IMR-90 (cell line): ENCODE measurements around the gene B3GAT2. TPM values are rescaled to one million over a fixed set of nuclear protein-coding genes. Genes with fewer than 3 reads are reported as not detected.
A peak's percentile ranks its signal among the peaks of the same experiment; 100 is the strongest.

Experiments
- ATAC-seq: fragments of 200-7000 bp; cut with Tn5 transposase; 2 replicates; pipeline ENCODE4 v1.9.1; 2020; ENCODE audit warnings: low read depth, mild to moderate bottlenecking, moderate library complexity
- Bru-seq: library from RNA; stranded (reverse); fragments of 400-500 nt; gene quantifications from one replicate; lab custom pipeline; 2021; lab: Mats Ljungman, UMichigan
- BruChase-seq, 2 experiments: library from RNA; stranded (reverse); fragments of 400-500 nt; gene quantifications; one replicate each; lab custom pipeline; 2021; lab: Mats Ljungman, UMichigan
- BruUV-seq: library from RNA; stranded (reverse); fragments of 400-500 nt; replicated peaks from 2 replicates; lab custom pipeline; 2021; lab: Mats Ljungman, UMichigan
- CTCF ChIA-PET: fragments of 300-600 bp; formaldehyde crosslinking; extraction: SDS; loops from one replicate; lab custom pipeline; 2021; ENCODE audit warnings: antibody characterized with exemption; lab: Yijun Ruan, JAX
- POLR2A ChIA-PET: fragments of 300-600 bp; sonication (Branson Sonifier 250); formaldehyde crosslinking; loops from one replicate; lab custom pipeline; 2022; ENCODE audit warnings: antibody characterized with exemption; ENCODE audit not compliant: unreplicated experiment; lab: Charles Lee
- DNase-seq: peaks from one replicate; pipeline ENCODE4 v3.0.0; 2013
- H2AFZ ChIP-seq: replicated peaks from 2 replicates; pipeline ENCODE3; 2013; ENCODE audit warnings: low read length, mild to moderate bottlenecking; ENCODE audit not compliant: poor library complexity
- H2AK5ac ChIP-seq: 2 replicates; pipeline ENCODE4 v1.6.1; 2013; ENCODE audit warnings: low read depth, low read length, inconsistent platforms
- H2AK9ac ChIP-seq: replicated peaks from 2 replicates; pipeline ENCODE3; 2013; ENCODE audit warnings: mild to moderate bottlenecking, low read depth, low read length, moderate library complexity; ENCODE audit not compliant: poor library complexity
- H2BK120ac ChIP-seq: 2 replicates; pipeline ENCODE4 v1.6.1; 2013; ENCODE audit warnings: low read depth, low read length, inconsistent platforms
- H2BK15ac ChIP-seq: 3 replicates; pipeline ENCODE4 v1.6.1; 2013; ENCODE audit warnings: low read depth, low read length, inconsistent platforms
- H2BK20ac ChIP-seq: 2 replicates; pipeline ENCODE4 v1.6.1; 2013; ENCODE audit warnings: low read depth, mild to moderate bottlenecking, inconsistent platforms, low read length, moderate library complexity
- H2BK5ac ChIP-seq: 2 replicates; pipeline ENCODE4 v1.6.1; 2013; ENCODE audit warnings: mild to moderate bottlenecking, low read depth, low read length, inconsistent platforms; ENCODE audit not compliant: poor library complexity, severe bottlenecking
- H3K14ac ChIP-seq: replicated peaks from 2 replicates; pipeline ENCODE4 v1.6.1; 2013; ENCODE audit warnings: low read depth, low read length, inconsistent platforms
- H3K18ac ChIP-seq: 2 replicates; pipeline ENCODE4 v1.6.1; 2013; ENCODE audit warnings: low read depth, low read length, control low read depth
- H3K23ac ChIP-seq: 2 replicates; pipeline ENCODE4 v1.6.1; 2013; ENCODE audit warnings: low read depth, low read length, inconsistent platforms
- H3K27ac ChIP-seq: 2 replicates; pipeline ENCODE4 v1.5.1; 2013; ENCODE audit warnings: mild to moderate bottlenecking, control low read depth, low read length; ENCODE audit not compliant: insufficient read depth
- H3K27me3 ChIP-seq: 2 replicates; pipeline ENCODE4 v1.6.1; 2013; ENCODE audit warnings: low read length; ENCODE audit not compliant: control insufficient read depth, insufficient read depth
- H3K36me3 ChIP-seq: 2 replicates; pipeline ENCODE4 v1.6.1; 2013; ENCODE audit warnings: low read length, mixed read lengths; ENCODE audit not compliant: control insufficient read depth, insufficient read depth
- H3K4ac ChIP-seq: 2 replicates; pipeline ENCODE4 v1.6.1; 2013; ENCODE audit warnings: low read depth, low read length, inconsistent platforms
- H3K4me1 ChIP-seq: 2 replicates; pipeline ENCODE4 v1.6.1; 2013; ENCODE audit warnings: low read length, mixed read lengths; ENCODE audit not compliant: control insufficient read depth, insufficient read depth
- H3K4me2 ChIP-seq: 2 replicates; pipeline ENCODE4 v1.6.1; 2013; ENCODE audit warnings: low read depth, mild to moderate bottlenecking, control low read depth, low read length, moderate library complexity
- H3K4me3 ChIP-seq: 2 replicates; pipeline ENCODE4 v1.5.1; 2013; ENCODE audit warnings: low read depth, mild to moderate bottlenecking, control low read depth, low read length, moderate library complexity; ENCODE audit not compliant: insufficient read depth
- H3K56ac ChIP-seq: 2 replicates; pipeline ENCODE4 v1.6.1; 2013; ENCODE audit warnings: low read length, inconsistent platforms; ENCODE audit not compliant: insufficient read depth; ENCODE audit errors: extremely low read depth
- H3K79me1 ChIP-seq, 2 experiments: 2 replicates each; pipeline ENCODE4 v1.6.1; 2013; ENCODE audit warnings: low read length in 2 of 2, inconsistent platforms in 1 of 2, low read depth in 1 of 2
- H3K9ac ChIP-seq: 2 replicates; pipeline ENCODE4 v1.6.1; 2013; ENCODE audit warnings: low read depth, low read length, control low read depth
- H3K9me1 ChIP-seq: 2 replicates; pipeline ENCODE4 v1.6.1; 2013; ENCODE audit warnings: low read length, inconsistent platforms; ENCODE audit not compliant: insufficient read depth
- H3K9me3 ChIP-seq: 2 replicates; pipeline ENCODE4 v1.6.1; 2013; ENCODE audit warnings: low read length; ENCODE audit not compliant: control insufficient read depth, insufficient read depth
- H4K20me1 ChIP-seq: 2 replicates; pipeline ENCODE4 v1.6.1; 2013; ENCODE audit warnings: low read length, inconsistent platforms; ENCODE audit not compliant: insufficient read depth
- H4K5ac ChIP-seq: 2 replicates; pipeline ENCODE4 v1.6.1; 2013; ENCODE audit warnings: mild to moderate bottlenecking, low read depth, low read length, control low read depth
- H4K8ac ChIP-seq, 2 experiments: 2 replicates each; pipeline ENCODE4 v1.6.1; 2013; ENCODE audit warnings: low read depth in 2 of 2, low read length in 2 of 2, control low read depth in 1 of 2, inconsistent platforms in 1 of 2
- H4K91ac ChIP-seq: 2 replicates; pipeline ENCODE4 v1.6.1; 2013; ENCODE audit warnings: low read depth, low read length, inconsistent platforms; ENCODE audit not compliant: insufficient read depth
- CEBPB ChIP-seq: IDR thresholded peaks from 2 replicates; pipeline ENCODE4 v1.6.1; 2012; ENCODE audit warnings: low read depth, low read length, improper control_type of control experiment
- CHD1 ChIP-seq: IDR thresholded peaks from 2 replicates; pipeline ENCODE4 v1.6.1; 2012; ENCODE audit warnings: low read depth, low read length, improper control_type of control experiment
- CTCF ChIP-seq: conservative IDR thresholded peaks from 2 replicates; pipeline ENCODE4 v1.5.1; 2012; ENCODE audit warnings: mild to moderate bottlenecking, low read depth, low read length, improper control_type of control experiment
- FOS ChIP-seq: fragments of 150-350 bp; IDR thresholded peaks from 2 replicates; pipeline ENCODE4 v1.6.1; 2016; ENCODE audit warnings: low read depth, low read length
- MAFK ChIP-seq: IDR thresholded peaks from 2 replicates; pipeline ENCODE4 v1.6.1; 2012; ENCODE audit warnings: low read depth, low read length, improper control_type of control experiment
- MAZ ChIP-seq: IDR thresholded peaks from 2 replicates; pipeline ENCODE4 v1.6.1; 2012; ENCODE audit warnings: low read depth, mild to moderate bottlenecking, low read length, improper control_type of control experiment, moderate library complexity, borderline replicate concordance
- MXI1 ChIP-seq: IDR thresholded peaks from 2 replicates; pipeline ENCODE4 v1.6.1; 2012; ENCODE audit warnings: low read depth, mild to moderate bottlenecking, low read length, moderate library complexity, borderline replicate concordance
- NFE2L2 ChIP-seq: fragments of 150-350 bp; IDR thresholded peaks from 2 replicates; pipeline ENCODE4 v1.6.1; 2016; ENCODE audit warnings: low read depth, mild to moderate bottlenecking, low read length
- POLR2A ChIP-seq: IDR thresholded peaks from 2 replicates; pipeline ENCODE4 v1.6.1; 2012; ENCODE audit warnings: mild to moderate bottlenecking, low read depth, low read length
- RAD21 ChIP-seq: IDR thresholded peaks from 2 replicates; pipeline ENCODE4 v1.6.1; 2012; ENCODE audit warnings: low read length, improper control_type of control experiment
- RCOR1 ChIP-seq: IDR thresholded peaks from 2 replicates; pipeline ENCODE4 v1.6.1; 2012; ENCODE audit warnings: mild to moderate bottlenecking, low read length, improper control_type of control experiment; ENCODE audit not compliant: insufficient replicate concordance
- RFX5 ChIP-seq: IDR thresholded peaks from 2 replicates; pipeline ENCODE4 v1.8.0; 2012; ENCODE audit warnings: low read depth, mild to moderate bottlenecking, low read length, moderate library complexity
- SMC3 ChIP-seq: fragments of 150-350 bp; IDR thresholded peaks from 2 replicates; pipeline ENCODE4 v1.6.1; 2016; ENCODE audit warnings: low read depth, mild to moderate bottlenecking, antibody characterized with exemption, low read length, moderate library complexity
- WGBS, 2 experiments: methylation state at CpG; one replicate each; pipeline versions ENCODE4 v1.1.5 to v1.1.7; 2013; ENCODE audit warnings: missing lambda C conversion rate in 2 of 2; ENCODE audit not compliant: insufficient read length in 1 of 2; ENCODE audit errors: extremely low coverage in 2 of 2; 5-methylcytosine and 5-hydroxymethylcytosine counted together
- dilution Hi-C: fragments of 300-500 bp; cut with HindIII; formaldehyde crosslinking; loops from one replicate; pipeline ENCODE4 v1.14.3; 2018; ENCODE audit warnings: low sequenced_read_pairs; ENCODE audit not compliant: unreplicated experiment
- in situ Hi-C: fragments of 300-500 bp; cut with MboI; formaldehyde crosslinking; loops from 3 replicates; pipeline ENCODE4 v1.14.3; 2019; ENCODE audit warnings: low sequenced_read_pairs, inconsistent platforms, mixed read lengths
- intact Hi-C: fragments of 100-400 bp; cut with micrococcal nuclease; formaldehyde crosslinking; loops from 2 replicates; pipeline ENCODE4 v1.10.0; 2022
- long read RNA-seq: library from polyadenylated mRNA; unstranded; transcript quantifications from one replicate; pipeline ENCODE4 v2.0.0, GENCODE V29; 2021; ENCODE audit not compliant: unreplicated experiment
- polyA plus RNA-seq, 3 experiments: library from polyadenylated mRNA; depleted of rRNA; stranded (reverse); fragments of >200 nt; gene quantifications; 2 replicates each; pipeline ENCODE4 v1.2.3, GENCODE V29; 2012; ENCODE audit warnings: low replicate concordance in 1 of 3
- total RNA-seq: library from RNA; depleted of rRNA; stranded (reverse); fragments of >200 nt; gene quantifications from 2 replicates; pipeline ENCODE4 v1.2.3, GENCODE V29; 2012; rRNA removed

B3GAT2 gene
- not detected in 2 replicates for total RNA-seq
- 0.02 and 0.03 TPM in 2 replicates for polyA plus RNA-seq (2012; rRNA removed)
- polyA plus RNA-seq (2012; cell fraction: cytosol; rRNA removed): not detected in 2 replicates
- not detected in 2 replicates for polyA plus RNA-seq (2012; cell fraction: nucleus; rRNA removed; ENCODE audit: low replicate concordance)
- Bru-seq, nascent RNA: not detected
- BruChase-seq, experiment 1, labeled RNA remaining after a 6-hour chase: not detected
- BruChase-seq, experiment 2, labeled RNA remaining after a 2-hour chase: not detected
- long read RNA-seq: 0 reads

GRCh38 chr6:70956451-70957283, at the start of gene B3GAT2:
Gene B3GAT2 (minus strand): TSS chr6:70957060. CDS start chr6:70956429, 631 bp downstream.
- Histone ChIP-seq H3K23ac (no peak within 1 kb of the TSS), H3K27ac (no peak within 1 kb of the TSS), H2BK5ac (no peak within 1 kb of the TSS), H3K9ac (no peak within 1 kb of the TSS), H2AFZ (peak within 1 kb of the TSS; percentile 88), H3K18ac (no peak within 1 kb of the TSS), H3K79me1 (no peaks in the 10 kb centered on the region), H2BK15ac (no peak within 1 kb of the TSS), H2BK20ac (no peak within 1 kb of the TSS), H3K14ac (no peak within 1 kb of the TSS), H3K4me3 (peak within 1 kb of the TSS; percentile 33), H3K36me3 (no peaks in the 10 kb centered on the region), H4K8ac (no peak within 1 kb of the TSS), H3K4ac (no peak within 1 kb of the TSS), H4K91ac (no peak within 1 kb of the TSS), H3K56ac (no peak within 1 kb of the TSS), H3K4me1 (no peaks in the 10 kb centered on the region), H4K20me1 (no peaks in the 10 kb centered on the region), H3K9me1 (no peaks in the 10 kb centered on the region), H2AK5ac (no peak within 1 kb of the TSS), H3K4me2 (peak within 1 kb of the TSS; percentile 75), H2AK9ac (peak within 1 kb of the TSS; percentile 34), H4K5ac (no peak within 1 kb of the TSS), H3K9me3 (no peaks in the 10 kb centered on the region), H2BK120ac (no peak within 1 kb of the TSS), H3K27me3 (peaks cover 46% of the 10 kb centered on the region)
- DNase-seq: peak; percentile 3
- POLR2A ChIA-PET: no interaction called here
- intact Hi-C loops (loop anchor here (2.0 to 5.0 kb wide), 7 partner anchors 72 to 736 kb away; partner anchors contain the start of gene FAM135A), dilution Hi-C loops (no loop called here), in situ Hi-C loops (no loop called here)
- peak; percentile 52 for ATAC-seq
- no TSS peak for BruUV-seq
- TF ChIP-seq POLR2A: no peak
- TF ChIP-seq FOS: no peak
- no peak for TF ChIP-seq CEBPB
- TF ChIP-seq MAFK: no peak
- TF ChIP-seq CHD1: no peak
- no peak for TF ChIP-seq NFE2L2
- no peak for TF ChIP-seq MXI1
- no peak for TF ChIP-seq RFX5
- TF ChIP-seq CTCF: no peak
- no peak for TF ChIP-seq SMC3
- TF ChIP-seq RAD21: no peak
- TF ChIP-seq RCOR1: no peak
- TF ChIP-seq MAZ: no peak
- CTCF ChIA-PET: interaction anchor here (1.0 kb wide), 1 partner anchor 254 kb away, joined by 3 read pairs; no protein-coding TSS in a partner anchor
- WGBS, 2 experiments: 0% methylated on average over 28 of the region's 83 CpGs; no CpG with 5 or more reads in 1 of the 2 experiments
